Dendritic cell treated with granulocyte-macrophage colony-stimulating factor and Interleukin-4, amounts not matched to agents 40 ng/mL and 50 ng/mL, for 4 days (primary cell): ENCODE measurements around the gene MYCN.
"Not testable (repeated sequence)": the region's sequence is repeated elsewhere in the genome, so short reads cannot be mapped to it uniquely, and the experiment has no call there.

ENCODE experiments used
- H3K27ac Mint-ChIP-seq: one replicate; pipeline ENCODE4 v1.8.0; 2022; ENCODE audit warnings: mild to moderate bottlenecking, mixed read lengths
- H3K27me3 Mint-ChIP-seq: one replicate; pipeline ENCODE4 v1.8.0; 2022; ENCODE audit warnings: mild to moderate bottlenecking, mixed read lengths
- H3K36me3 Mint-ChIP-seq: one replicate; pipeline ENCODE4 v1.8.0; 2022; ENCODE audit warnings: low read depth, mixed read lengths
- H3K4me1 Mint-ChIP-seq: one replicate; pipeline ENCODE4 v1.8.0; 2022; ENCODE audit warnings: low read depth, mixed read lengths
- H3K4me3 Mint-ChIP-seq: one replicate; pipeline ENCODE4 v1.8.0; 2022; ENCODE audit warnings: mild to moderate bottlenecking, moderate library complexity, mixed read lengths
- H3K9me3 Mint-ChIP-seq: one replicate; pipeline ENCODE4 v1.8.0; 2022; ENCODE audit warnings: mixed read lengths
- intact Hi-C: fragments of 100-400 bp; cut with micrococcal nuclease; formaldehyde crosslinking; loops from one replicate; pipeline ENCODE4 v1.15.0; 2022

Gene MYCN

DNA sequence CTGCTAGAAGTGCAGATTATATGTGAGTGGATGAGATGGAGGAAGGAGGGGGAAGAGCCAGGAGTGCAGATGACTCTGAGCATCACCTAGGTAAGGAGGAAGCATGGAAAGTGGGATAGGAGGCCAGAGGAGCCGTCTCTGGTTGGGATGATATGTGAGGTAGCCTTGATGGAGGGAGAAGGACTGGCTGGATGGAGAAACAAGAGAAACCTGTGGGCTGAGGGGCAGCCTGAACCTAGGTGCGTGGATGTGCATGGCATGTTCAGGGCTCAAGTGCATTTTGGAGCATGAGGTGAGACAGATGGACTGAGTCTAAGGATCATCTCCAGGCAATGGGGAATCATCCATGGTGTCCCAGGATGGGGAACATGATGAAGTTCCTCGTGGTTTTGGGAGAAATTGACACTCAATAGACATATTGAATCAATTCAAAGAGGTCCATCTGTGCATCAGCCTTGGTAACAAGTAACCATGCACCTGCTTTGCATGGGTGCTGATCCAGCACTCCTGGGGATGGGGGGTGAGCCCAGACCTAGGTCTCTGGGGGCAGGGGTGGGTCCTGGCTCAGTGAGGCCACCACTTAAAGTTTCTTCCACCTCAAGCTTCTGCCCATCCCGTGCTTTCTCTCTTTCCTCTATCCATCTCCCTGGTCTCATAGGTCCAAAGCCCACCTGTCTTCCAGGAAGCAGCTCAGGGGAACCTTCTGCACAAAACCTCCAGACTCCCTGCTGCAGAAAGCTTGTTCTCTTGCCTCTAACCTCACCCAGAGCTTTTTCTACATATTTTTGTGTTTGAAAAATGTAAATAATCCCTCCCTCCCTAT, 19.2 kb downstream of the MYCN start:
- H3K27ac Mint-ChIP-seq: no peak overlapping the region

DNA sequence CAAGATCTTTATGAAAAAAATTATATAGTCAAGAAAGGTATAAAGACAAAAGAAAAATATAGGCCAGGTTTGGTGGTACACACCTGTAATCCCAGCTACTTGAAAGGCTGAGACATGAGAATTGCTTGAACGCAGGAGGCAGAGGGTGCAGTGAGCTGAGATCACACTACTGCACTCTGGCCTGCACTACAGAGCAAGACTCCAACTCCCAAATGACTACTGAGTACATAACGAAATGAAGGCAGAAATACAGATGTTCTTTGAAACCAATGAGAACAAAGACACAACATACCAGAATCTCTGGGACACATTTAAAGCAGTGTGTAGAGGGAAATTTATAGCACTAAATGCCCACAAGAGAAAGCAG, 19.8 kb downstream of the MYCN start:
- intact Hi-C loops, H3K4me3 Mint-ChIP-seq, H3K4me1 Mint-ChIP-seq, H3K27ac Mint-ChIP-seq, H3K9me3 Mint-ChIP-seq, H3K36me3 Mint-ChIP-seq, H3K27me3 Mint-ChIP-seq: not testable (repeated sequence)

More for the DNA sequence above, 19.2 kb downstream of the MYCN start:
- intact Hi-C loops: no loop called here
- H3K4me3 Mint-ChIP-seq: no peak overlapping the region
- no peaks in the 10 kb centered on the region for H3K4me1 Mint-ChIP-seq
- H3K9me3 Mint-ChIP-seq: no peaks in the 10 kb centered on the region
- H3K36me3 Mint-ChIP-seq: no peaks in the 10 kb centered on the region
- no peaks in the 10 kb centered on the region for H3K27me3 Mint-ChIP-seq

DNA sequence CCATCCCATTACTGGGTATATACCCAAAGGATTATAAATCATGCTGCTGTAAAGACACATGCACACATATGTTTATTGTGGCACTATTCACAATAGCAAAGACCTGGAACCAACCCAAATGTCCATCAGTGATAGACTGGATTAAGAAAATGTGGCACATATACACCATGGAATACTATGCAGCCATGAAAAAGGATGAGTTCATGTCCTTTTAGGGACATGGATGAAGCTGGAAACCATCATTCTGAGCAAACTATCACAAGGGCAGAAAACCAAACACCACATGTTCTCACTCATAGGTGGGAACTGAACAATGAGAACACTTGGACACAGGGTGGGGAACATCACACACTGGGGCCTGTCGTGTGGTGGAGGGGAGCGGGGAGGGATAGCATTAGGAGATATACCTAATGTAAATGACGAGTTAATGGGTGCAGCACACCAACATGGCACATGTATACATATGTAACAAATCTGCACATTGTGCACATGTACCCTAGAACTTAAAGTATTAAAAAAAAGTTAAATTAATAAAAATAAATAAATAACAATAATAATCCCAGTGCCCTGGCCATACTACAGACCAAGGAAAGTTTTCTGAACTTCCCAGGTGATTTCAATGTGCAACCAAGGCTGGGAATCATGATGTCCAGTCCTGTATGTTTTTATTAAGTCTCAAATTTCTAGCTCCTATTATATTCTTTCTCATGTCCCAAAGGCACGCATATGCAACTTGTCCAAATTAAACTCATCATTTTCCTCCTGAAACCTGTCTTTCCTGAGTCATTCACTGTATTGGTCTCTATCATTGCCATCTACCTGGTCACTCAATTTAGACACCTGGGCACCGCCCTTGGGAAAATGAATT, 23.0 kb downstream of the MYCN start:
- H3K36me3 Mint-ChIP-seq, H3K4me3 Mint-ChIP-seq, H3K27me3 Mint-ChIP-seq, H3K9me3 Mint-ChIP-seq, intact Hi-C loops, H3K27ac Mint-ChIP-seq: not testable (repeated sequence)
- peaks cover 16% of the 10 kb centered on the region for H3K4me1 Mint-ChIP-seq

DNA sequence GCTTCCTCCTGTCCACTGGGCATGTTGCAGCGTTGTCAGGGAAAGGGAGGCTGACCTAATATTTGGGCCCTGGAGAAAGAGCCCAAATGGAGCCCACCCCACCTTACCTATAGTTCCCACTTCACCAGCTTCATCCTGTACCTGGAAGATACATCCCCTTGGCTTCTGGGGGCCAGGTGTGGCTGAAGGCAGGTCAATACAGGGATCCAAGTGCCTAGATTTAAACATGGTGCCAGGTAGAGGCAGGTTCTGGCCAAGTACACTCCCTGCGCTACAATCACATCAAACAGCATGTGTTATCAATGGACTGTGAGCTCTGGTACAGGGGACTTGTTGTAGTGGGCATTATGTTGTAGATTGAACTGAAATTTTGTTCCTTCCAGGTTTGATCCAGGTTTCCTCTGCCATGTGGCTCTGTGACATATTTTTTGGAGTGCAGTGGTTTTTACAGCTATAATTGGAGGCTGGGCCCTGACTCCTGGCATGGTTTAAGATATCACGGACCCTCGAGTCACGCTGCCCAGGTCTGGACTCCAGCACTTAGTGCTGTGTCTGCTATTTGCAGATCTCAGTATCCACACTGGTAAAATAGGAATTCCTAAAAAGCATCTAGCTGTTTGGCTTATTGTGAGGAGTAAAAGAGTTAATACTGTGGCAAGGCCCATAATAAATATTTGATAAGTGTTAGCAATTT, 23.8 kb downstream of the MYCN start:
- intact Hi-C loops: no loop called here
- H3K27ac Mint-ChIP-seq: no peak overlapping the region
- H3K27me3 Mint-ChIP-seq: no peaks in the 10 kb centered on the region

DNA sequence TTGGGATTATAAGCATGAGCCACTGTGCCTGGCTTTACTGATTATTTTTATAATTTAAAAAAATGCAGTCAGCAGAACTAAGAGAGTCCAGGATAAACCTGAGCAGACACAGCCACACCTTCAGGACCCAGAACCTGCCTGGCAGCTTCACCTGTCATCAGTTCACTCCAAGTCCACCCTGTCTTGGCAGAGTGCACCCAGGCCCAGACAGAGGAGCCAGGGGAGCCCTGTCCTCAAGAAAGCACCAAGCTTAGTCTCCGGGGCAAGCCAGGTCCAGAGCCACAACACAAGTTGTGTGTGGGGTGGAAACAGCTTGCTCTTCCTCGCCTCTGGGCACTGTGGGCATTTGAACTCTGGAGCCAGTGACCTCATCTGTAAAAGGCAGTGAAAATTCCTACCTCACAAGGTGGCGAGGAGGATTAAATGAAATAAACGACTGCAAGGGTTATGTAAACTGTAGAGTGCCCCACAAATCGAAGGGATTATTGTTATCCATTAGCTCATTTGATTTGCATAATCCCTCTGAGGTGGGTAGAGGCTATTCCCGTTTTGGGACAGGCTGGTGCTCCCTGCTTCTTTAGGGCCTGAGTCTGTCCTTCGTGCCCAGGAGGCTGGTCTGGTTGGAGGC, 24.7 kb downstream of the MYCN start:
- Mint-ChIP-seq H3K27ac (peak overlapping the region; percentile 79), H3K4me3 (no peak overlapping the region), H3K27me3 (no peaks in the 10 kb centered on the region), H3K4me1 (peaks cover 16% of the 10 kb centered on the region), H3K9me3 (no peaks in the 10 kb centered on the region), H3K36me3 (no peaks in the 10 kb centered on the region)
- intact Hi-C loops: no loop called here

More for the DNA sequence above, 23.8 kb downstream of the MYCN start:
- no peak overlapping the region for H3K4me3 Mint-ChIP-seq
- no peaks in the 10 kb centered on the region for H3K9me3 Mint-ChIP-seq
- no peaks in the 10 kb centered on the region for H3K36me3 Mint-ChIP-seq
- peaks cover 16% of the 10 kb centered on the region for H3K4me1 Mint-ChIP-seq

DNA sequence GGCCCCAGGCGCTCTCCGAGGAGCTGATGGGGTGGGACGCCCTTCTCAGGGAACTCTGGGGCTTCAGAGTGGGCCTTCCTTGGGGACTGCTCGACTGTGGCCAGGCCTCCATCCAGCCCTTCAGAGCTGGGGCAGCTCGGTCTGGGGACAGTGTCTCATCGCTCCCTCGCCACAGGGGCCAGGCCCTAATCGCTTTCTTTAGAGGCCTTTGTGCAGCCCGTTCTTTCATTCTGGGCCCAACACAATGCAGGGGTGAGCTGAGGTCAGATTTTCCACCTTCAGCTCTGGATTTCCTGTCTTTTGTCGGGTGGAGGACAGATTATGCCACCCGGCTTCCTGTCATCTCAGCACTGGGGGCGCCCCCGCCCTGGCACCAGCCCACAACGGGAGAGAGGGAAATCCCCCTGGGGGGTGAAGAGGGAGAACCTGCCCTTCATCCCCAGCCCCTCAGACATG, 25.2 kb downstream of the MYCN start:
- H3K9me3 Mint-ChIP-seq: no peaks in the 10 kb centered on the region

DNA sequence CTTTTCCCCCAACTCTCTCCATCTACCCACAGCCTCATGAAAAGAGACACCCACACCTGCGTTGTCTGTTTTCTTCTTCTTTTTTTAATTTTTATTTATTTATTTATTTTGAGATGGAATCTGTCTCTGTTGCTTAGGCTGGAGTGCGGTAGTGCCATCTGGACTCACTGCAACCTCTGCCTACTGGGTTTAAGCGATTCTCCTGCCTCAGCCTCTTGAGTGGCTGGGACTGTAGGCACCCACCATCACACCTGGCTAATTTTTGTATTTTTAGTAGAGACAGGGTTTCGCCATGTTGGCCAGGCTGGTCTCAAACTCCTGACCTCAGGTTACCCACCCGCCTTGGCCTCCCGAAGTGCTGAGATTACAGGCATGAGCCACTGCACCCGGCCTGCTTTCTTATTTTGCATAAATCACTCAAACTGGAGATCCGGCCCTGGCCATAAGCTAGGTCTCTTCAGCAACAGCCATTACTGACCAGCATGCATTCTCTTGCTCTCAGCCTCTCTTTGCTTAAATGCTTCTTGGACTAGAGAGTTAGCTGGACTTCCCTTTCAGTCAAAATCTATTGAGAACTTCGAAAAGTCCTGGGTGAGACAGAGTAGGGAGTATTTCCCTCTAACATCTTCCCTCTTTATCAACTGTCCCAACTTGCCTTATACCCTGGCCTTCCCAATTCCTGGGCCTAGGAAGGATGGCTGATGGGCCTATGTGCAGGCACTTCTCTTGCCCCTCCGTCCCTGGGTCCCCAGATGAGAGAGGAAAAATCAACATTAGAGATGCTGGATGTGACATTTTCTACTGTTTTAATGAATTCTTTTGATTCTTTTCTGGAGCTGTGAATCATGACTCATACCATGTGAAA, 27.3 kb downstream of the MYCN start:
- no peak overlapping the region for H3K27ac Mint-ChIP-seq
- H3K9me3 Mint-ChIP-seq: no peaks in the 10 kb centered on the region
- no peaks in the 10 kb centered on the region for H3K27me3 Mint-ChIP-seq
- intact Hi-C loops: no loop called here
- H3K4me1 Mint-ChIP-seq: peaks cover 16% of the 10 kb centered on the region
- no peak overlapping the region for H3K4me3 Mint-ChIP-seq
- no peaks in the 10 kb centered on the region for H3K36me3 Mint-ChIP-seq

More for the DNA sequence above, 25.2 kb downstream of the MYCN start:
- no peak overlapping the region for H3K4me3 Mint-ChIP-seq
- H3K27ac Mint-ChIP-seq: peak overlapping the region; percentile 79
- no peaks in the 10 kb centered on the region for H3K27me3 Mint-ChIP-seq
- peaks cover 16% of the 10 kb centered on the region for H3K4me1 Mint-ChIP-seq
- intact Hi-C loops: no loop called here
- H3K36me3 Mint-ChIP-seq: no peaks in the 10 kb centered on the region

DNA sequence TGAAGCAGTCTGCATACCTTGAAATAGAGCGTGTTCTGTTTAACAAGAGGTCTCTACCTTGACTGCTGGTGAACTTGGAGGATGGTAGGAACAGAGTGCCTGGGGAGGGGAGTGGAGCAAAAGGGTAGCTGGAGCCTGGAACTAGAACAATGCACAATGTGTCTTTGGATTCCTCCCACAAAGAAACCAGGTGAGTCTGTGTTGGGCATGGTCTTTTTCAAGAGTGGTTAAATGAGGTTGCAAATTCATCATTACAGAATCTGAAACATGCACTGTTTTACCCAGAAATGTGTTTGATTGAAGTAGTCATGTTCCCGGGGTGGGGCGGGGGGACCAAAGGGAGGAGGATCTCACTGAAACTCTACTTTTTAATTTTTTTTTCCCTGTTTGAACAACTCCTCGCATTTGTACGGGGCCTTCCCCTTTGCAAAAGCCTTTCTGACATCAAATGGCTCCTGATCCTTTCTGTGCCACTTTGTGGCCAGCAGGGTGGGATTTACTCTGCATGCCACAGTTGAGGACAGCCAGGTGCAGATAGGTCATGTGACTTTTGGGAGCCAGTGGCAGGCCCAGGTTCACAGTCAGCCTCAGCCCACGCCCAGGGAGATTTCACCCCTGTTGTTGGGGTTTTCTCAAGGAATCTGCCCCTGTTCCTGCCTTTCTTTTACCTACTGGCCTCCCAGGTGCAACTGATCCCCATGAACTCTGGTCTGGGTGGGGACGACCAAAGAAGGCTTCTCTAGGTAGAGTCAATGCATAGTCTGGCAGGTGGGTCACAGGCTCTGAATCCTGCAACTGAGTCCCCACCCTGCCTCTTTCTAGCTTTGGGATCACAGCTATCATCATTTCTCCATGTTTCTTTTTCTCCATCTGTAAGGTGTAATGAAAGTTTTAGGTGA, 28.2 kb downstream of the MYCN start:
- Mint-ChIP-seq H3K36me3 (no peaks in the 10 kb centered on the region), H3K4me3 (no peak overlapping the region), H3K9me3 (no peaks in the 10 kb centered on the region), H3K27ac (no peak overlapping the region), H3K27me3 (no peaks in the 10 kb centered on the region), H3K4me1 (peaks cover 16% of the 10 kb centered on the region)
- intact Hi-C loops: no loop called here

DNA sequence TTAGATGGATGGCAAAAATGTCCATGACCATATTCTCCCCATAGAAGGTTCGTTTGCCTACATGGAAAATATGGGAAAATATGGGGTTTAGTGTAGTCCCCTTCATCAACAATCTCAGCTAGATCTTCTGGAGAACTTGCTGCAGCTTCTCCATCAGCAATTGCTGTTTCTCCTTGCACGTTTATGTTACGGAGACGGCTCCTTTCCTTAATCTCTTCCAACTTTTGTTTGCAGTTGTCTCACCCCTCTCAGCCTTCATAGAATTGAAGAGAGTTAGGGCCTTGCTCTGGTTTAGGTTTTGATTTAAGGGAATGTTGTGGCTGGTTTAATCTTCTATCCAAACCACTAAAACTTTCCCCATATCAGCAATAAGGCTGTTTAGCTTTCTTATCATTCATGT, 28.9 kb downstream of the MYCN start:
- Mint-ChIP-seq H3K36me3 (no peaks in the 10 kb centered on the region), H3K4me3 (no peak overlapping the region), H3K9me3 (no peaks in the 10 kb centered on the region), H3K4me1 (peaks cover 16% of the 10 kb centered on the region), H3K27me3 (no peaks in the 10 kb centered on the region), H3K27ac (no peak overlapping the region)
- intact Hi-C loops: no loop called here

DNA sequence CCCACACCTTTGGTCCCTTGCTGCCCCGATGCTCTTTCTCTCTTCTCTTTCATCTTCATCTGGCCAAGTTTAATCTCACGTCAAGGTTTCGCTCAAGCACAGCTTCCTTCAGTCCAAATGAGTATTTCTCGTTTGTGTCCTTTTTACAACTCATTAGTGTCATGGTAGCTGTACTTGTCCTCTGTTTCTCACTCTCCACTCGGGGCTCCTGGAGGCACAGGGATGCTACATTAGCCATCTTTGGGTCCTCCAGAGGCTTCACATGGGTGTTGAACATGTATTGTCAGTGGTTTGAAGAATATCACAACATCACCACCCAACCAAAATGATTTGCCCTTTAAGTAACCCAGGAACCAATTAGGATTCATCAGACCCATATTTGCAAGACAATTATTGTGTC, 30.4 kb downstream of the MYCN start:
- H3K9me3 Mint-ChIP-seq: no peaks in the 10 kb centered on the region
- no peaks in the 10 kb centered on the region for H3K36me3 Mint-ChIP-seq
- intact Hi-C loops: no loop called here
- no peak overlapping the region for H3K4me3 Mint-ChIP-seq
- peaks cover 9% of the 10 kb centered on the region for H3K4me1 Mint-ChIP-seq
- no peaks in the 10 kb centered on the region for H3K27me3 Mint-ChIP-seq
- H3K27ac Mint-ChIP-seq: no peak overlapping the region

DNA sequence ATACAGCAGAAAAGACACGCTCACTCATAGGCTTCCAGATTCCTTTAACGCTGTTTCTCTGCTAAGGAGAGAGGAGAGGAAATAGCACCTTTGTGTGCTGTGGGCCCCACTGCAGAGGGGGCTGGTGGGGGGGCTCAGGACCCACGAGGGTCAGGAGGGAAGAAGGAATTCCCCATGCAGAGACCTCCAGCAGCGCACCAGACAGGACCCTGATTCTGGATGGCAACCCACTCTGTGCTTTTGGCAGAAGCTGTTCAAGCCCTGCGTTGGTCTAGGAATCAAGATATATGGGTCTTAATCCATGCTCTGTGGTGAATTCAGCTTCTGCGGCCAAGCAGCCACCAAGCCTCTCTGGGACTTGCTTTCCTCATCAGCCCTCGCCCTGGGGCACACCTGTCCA, 31.0 kb downstream of the MYCN start:
- no peak overlapping the region for H3K27ac Mint-ChIP-seq
- H3K9me3 Mint-ChIP-seq: no peaks in the 10 kb centered on the region
- intact Hi-C loops: no loop called here
- no peaks in the 10 kb centered on the region for H3K36me3 Mint-ChIP-seq
- peaks cover 3% of the 10 kb centered on the region for H3K4me1 Mint-ChIP-seq
- no peaks in the 10 kb centered on the region for H3K27me3 Mint-ChIP-seq
- H3K4me3 Mint-ChIP-seq: no peak overlapping the region

DNA sequence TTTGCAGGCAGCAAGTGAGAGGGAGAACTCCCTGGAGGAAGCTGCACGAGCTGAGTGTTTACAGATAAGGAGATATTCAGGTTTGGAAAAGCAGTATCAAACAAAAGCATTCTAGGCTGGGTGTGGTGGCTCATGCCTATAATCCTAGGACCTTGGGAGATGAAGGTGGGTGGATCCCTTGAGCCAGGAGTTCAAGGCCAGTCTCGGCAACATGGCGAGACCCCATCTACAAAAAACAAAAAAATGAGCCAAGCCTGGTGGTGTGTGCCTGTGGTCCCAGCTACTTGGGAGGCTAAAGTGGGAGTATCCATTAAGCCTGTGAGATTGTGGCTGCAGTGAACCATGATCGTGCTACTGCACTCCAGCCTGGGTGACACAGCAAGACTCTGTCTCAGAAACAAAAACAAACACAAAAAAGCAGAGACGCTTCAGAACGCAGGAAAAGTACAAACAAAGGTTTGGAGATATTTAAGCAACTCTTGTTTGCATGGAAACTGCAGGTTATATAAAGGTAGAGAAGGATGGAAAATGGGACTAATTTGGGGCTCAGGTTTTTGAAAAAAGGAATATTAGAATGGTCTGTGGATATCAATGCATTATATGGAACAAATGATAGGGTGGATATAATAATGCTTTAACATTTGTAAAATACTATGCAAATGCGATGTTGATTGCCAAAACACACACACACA, 31.6 kb downstream of the MYCN start:
- H3K36me3 Mint-ChIP-seq: no peaks in the 10 kb centered on the region

More for the DNA sequence above, 31.6 kb downstream of the MYCN start:
- H3K4me3 Mint-ChIP-seq: no peak overlapping the region
- no peaks in the 10 kb centered on the region for H3K9me3 Mint-ChIP-seq
- no peak overlapping the region for H3K27ac Mint-ChIP-seq
- intact Hi-C loops: no loop called here
- no peaks in the 10 kb centered on the region for H3K4me1 Mint-ChIP-seq
- H3K27me3 Mint-ChIP-seq: no peaks in the 10 kb centered on the region
